GM12878 (cell line): ENCODE measurements around the gene PADI1. TPM values are rescaled to one million over a fixed set of nuclear protein-coding genes. Genes with fewer than 3 reads are reported as not detected.

Source experiments
- ATAC-seq: fragments of 200-7000 bp; cut with Tn5 transposase; 3 replicates; pipeline ENCODE4 v1.9.1; 2020; ENCODE audit warnings: mild to moderate bottlenecking, moderate library complexity
- BruUV-seq: library from RNA; stranded (reverse); fragments of 400-500 nt; replicated peaks from 2 replicates; lab custom pipeline; 2021; lab: Mats Ljungman, UMichigan
- CTCF ChIA-PET: fragments of 300-600 bp; sonication (Branson Sonifier 250); formaldehyde crosslinking; extraction: SDS; loops from one replicate; lab custom pipeline; 2021; ENCODE audit warnings: inconsistent platforms; lab: Yijun Ruan, JAX
- POLR2A ChIA-PET: fragments of 350-600 bp; formaldehyde crosslinking; extraction: SDS; loops from one replicate; lab custom pipeline; 2021; ENCODE audit warnings: inconsistent platforms; lab: Charles Lee
- RAD21 ChIA-PET: fragments of 300-600 bp; sonication (Branson Sonifier 250); formaldehyde crosslinking; loops from one replicate; lab custom pipeline; 2023; ENCODE audit warnings: antibody characterized with exemption; ENCODE audit not compliant: unreplicated experiment; lab: Charles Lee
- SMC1A ChIA-PET: fragments of 300-600 bp; sonication (Branson Sonifier 250); formaldehyde crosslinking; loops from one replicate; lab custom pipeline; 2023; ENCODE audit not compliant: unreplicated experiment, uncharacterized antibody; lab: Charles Lee
- DNase-seq: peaks from one replicate; pipeline ENCODE4 v3.0.0-alpha.2; 2011; ENCODE audit warnings: low read depth, low spot score
- FAIRE-seq: peaks from 3 replicates; lab custom pipeline; 2011; peaks lifted over from hg19 to GRCh38; lab: Jason Lieb, UNC
- H2AFZ ChIP-seq: 2 replicates; pipeline ENCODE4 v1.6.0; 2011; ENCODE audit warnings: low read depth, low read length, control low read depth; ENCODE audit not compliant: control insufficient read depth
- H3K27ac ChIP-seq: 2 replicates; pipeline ENCODE4 v1.5.1; 2011; ENCODE audit warnings: control low read depth; ENCODE audit not compliant: control insufficient read depth, insufficient read depth
- H3K27me3 ChIP-seq, 2 experiments: replicated peaks in 1 of 2; 2 replicates each; pipeline versions ENCODE4 v1.6.0 to v1.6.1; 2011; ENCODE audit warnings: low read length in 1 of 2; ENCODE audit not compliant: control insufficient read depth in 2 of 2, insufficient read depth in 2 of 2
- H3K36me3 ChIP-seq, 2 experiments: 2 replicates each; pipeline ENCODE4 v1.5.1; 2011; ENCODE audit warnings: low read length in 1 of 2; ENCODE audit not compliant: control insufficient read depth in 2 of 2, insufficient read depth in 2 of 2
- H3K4me1 ChIP-seq: 2 replicates; pipeline ENCODE4 v1.6.1; 2011; ENCODE audit warnings: mild to moderate bottlenecking, low read length, moderate library complexity, mixed read lengths; ENCODE audit not compliant: control insufficient read depth, insufficient read depth
- H3K4me2 ChIP-seq: 2 replicates; pipeline ENCODE4 v1.6.0; 2011; ENCODE audit warnings: control low read depth; ENCODE audit not compliant: control insufficient read depth, insufficient read depth
- H3K4me3 ChIP-seq: fragments of 200-600 bp; sonication (generic); 2 replicates; pipeline ENCODE4 v1.5.1; 2016
- H3K79me2 ChIP-seq: 2 replicates; pipeline ENCODE4 v1.6.0; 2011; ENCODE audit warnings: low read length; ENCODE audit not compliant: control insufficient read depth, insufficient read depth
- H3K9ac ChIP-seq: 2 replicates; pipeline ENCODE4 v1.8.0; 2011; ENCODE audit warnings: low read length, control low read depth, mixed read lengths; ENCODE audit not compliant: control insufficient read depth, insufficient read depth
- H3K9me3 ChIP-seq: replicated peaks from 3 replicates; pipeline ENCODE4 v1.5.1; 2011; ENCODE audit warnings: mild to moderate bottlenecking, low read length; ENCODE audit not compliant: control insufficient read depth, insufficient read depth
- H4K20me1 ChIP-seq: 2 replicates; pipeline ENCODE4 v1.6.0; 2011; ENCODE audit not compliant: control insufficient read depth, insufficient read depth
- CEBPB ChIP-seq, 2 experiments: fragments of 150-350 bp in 1 of 2; IDR thresholded peaks; 2 replicates each; pipeline ENCODE4 v1.6.1; 2012 to 2014; ENCODE audit warnings: low read depth in 2 of 2, low read length in 2 of 2, borderline replicate concordance in 1 of 2, inconsistent platforms in 1 of 2
- CUX1 ChIP-seq: IDR thresholded peaks from 2 replicates; pipeline ENCODE4 v1.6.1; 2012; ENCODE audit warnings: improper control_type of control experiment, low read depth, low read length; ENCODE audit not compliant: insufficient replicate concordance
- FOXM1 ChIP-seq: IDR thresholded peaks from 2 replicates; pipeline ENCODE4 v1.6.1; 2012; ENCODE audit warnings: low read depth, mild to moderate bottlenecking, inconsistent platforms, low read length, moderate library complexity
- HCFC1 ChIP-seq: fragments of 150-350 bp; IDR thresholded peaks from 2 replicates; pipeline ENCODE4 v1.6.1; 2014; ENCODE audit warnings: low read length
- IKZF2 ChIP-seq, 2 experiments: fragments of 450-650 bp; IDR thresholded peaks; 2 replicates each; pipeline ENCODE4 v1.6.1; 2017; ENCODE audit warnings: mild to moderate bottlenecking in 2 of 2, moderate library complexity in 2 of 2
- IRF4 ChIP-seq: IDR thresholded peaks from 2 replicates; pipeline ENCODE4 v1.6.1; 2011; ENCODE audit warnings: low read depth, low read length
- NFIC ChIP-seq: IDR thresholded peaks from 2 replicates; pipeline ENCODE4 v1.6.1; 2012; ENCODE audit warnings: low read depth, mild to moderate bottlenecking, inconsistent platforms, low read length, moderate library complexity
- NFYA ChIP-seq: IDR thresholded peaks from 2 replicates; pipeline ENCODE4 v1.6.1; 2011; ENCODE audit warnings: low read depth, mild to moderate bottlenecking, low read length, improper control_type of control experiment, borderline replicate concordance
- PAX8 ChIP-seq: fragments of 450-650 bp; IDR thresholded peaks from 2 replicates; pipeline ENCODE4 v1.6.1; 2017; ENCODE audit warnings: mild to moderate bottlenecking, moderate library complexity
- POLR2AphosphoS5 ChIP-seq: IDR thresholded peaks from 2 replicates; pipeline ENCODE4 v1.6.1; 2011; ENCODE audit warnings: mild to moderate bottlenecking, low read length, inconsistent platforms
- RCOR1 ChIP-seq: conservative IDR thresholded peaks from 2 replicates; pipeline ENCODE4 v1.6.1; 2012; ENCODE audit warnings: low read depth, low read length, improper control_type of control experiment
- REST ChIP-seq: IDR thresholded peaks from 2 replicates; pipeline ENCODE4 v1.6.1; 2012; ENCODE audit warnings: mild to moderate bottlenecking, low read depth, low read length
- SUZ12 ChIP-seq: fragments of 200-600 bp; sonication (generic); IDR thresholded peaks from one replicate; pipeline ENCODE4 v1.6.1; 2018; ENCODE audit warnings: antibody characterized with exemption, mild to moderate bottlenecking; ENCODE audit not compliant: unreplicated experiment
- TAF1 ChIP-seq: IDR thresholded peaks from 2 replicates; pipeline ENCODE4 v1.6.1; 2011; ENCODE audit warnings: mild to moderate bottlenecking, low read depth, low read length, borderline replicate concordance
- ZNF24 ChIP-seq: fragments of 450-650 bp; IDR thresholded peaks from 2 replicates; pipeline ENCODE4 v1.6.1; 2017; ENCODE audit warnings: antibody characterized with exemption, mild to moderate bottlenecking
- WGBS: methylation state at CpG from one replicate; pipeline ENCODE4 v1.1.6; 2016; ENCODE audit warnings: low lambda C conversion rate; ENCODE audit not compliant: insufficient replicate concordance, insufficient coverage; ENCODE audit errors: missing lambda C conversion rate; 5-methylcytosine and 5-hydroxymethylcytosine counted together
- in situ Hi-C: fragments of 300-500 bp; cut with MboI; formaldehyde crosslinking; loops from 9 replicates; pipeline ENCODE4 v1.14.3; 2018; ENCODE audit warnings: mixed read lengths
- intact Hi-C: fragments of 100-400 bp; cut with micrococcal nuclease; formaldehyde crosslinking; loops from one replicate; pipeline ENCODE4 v1.14.2; 2022; ENCODE audit not compliant: unreplicated experiment
- polyA plus RNA-seq, 11 experiments: library from polyadenylated mRNA; depleted of rRNA in 4 of 11; unstranded in 6 of 11; stranded (reverse) in 5 of 11; fragments of >200 nt; fragmentation: Nextera tagmentation in 4 of 11; fragmentation: Illumina TruSeq in 1 of 11; extraction: Ambion mirVana in 4 of 11; extraction: Trizol in 1 of 11; gene quantifications; 1 replicate in 1 of 11; 2 replicates in 10 of 11; pipeline versions ENCODE4 v1.2.1 to v1.2.3, GENCODE V29; 2011 to 2016; ENCODE audit warnings: inconsistent platforms in 2 of 11, missing spikeins in 2 of 11, low read depth in 1 of 11
- total RNA-seq, 4 experiments: library from RNA; depleted of rRNA in 3 of 4; stranded (reverse); fragments of >200 nt in 3 of 4; fragmentation: Illumina TruSeq in 1 of 4; extraction: Trizol in 1 of 4; gene quantifications; 2 replicates each; pipeline versions ENCODE4 v1.2.1 to v1.2.3, GENCODE V29; 2013 to 2021

PADI1 gene
- total and polyA plus RNA-seq, 10 of the 15 experiments (the other 5 are each of a cell fraction or from before 2014, with no cell fraction given) = 0.05 TPM; not detected in 9

GRCh38 chr1:17220287-17220686, 15.4 kb downstream of the PADI1 start:
- ATAC-seq (no peak), DNase-seq (no peak), FAIRE-seq (no peak)
- Histone ChIP-seq H3K4me3 (no peak overlapping the region), H3K27ac (no peak overlapping the region), H4K20me1 (no peaks in the 10 kb centered on the region), H2AFZ (no peak overlapping the region), H3K79me2 (no peaks in the 10 kb centered on the region), H3K27me3 (peaks cover 0 to 2% of the 10 kb centered on the region in 2 experiments; a peak in 2 of 4 replicates), H3K4me2 (no peak overlapping the region), H3K9me3 (no peaks in the 10 kb centered on the region), H3K9ac (no peak overlapping the region), H3K4me1 (no peaks in the 10 kb centered on the region), H3K36me3 (no peaks in the 10 kb centered on the region)
- BruUV-seq = no TSS peak
- intact Hi-C loops (no loop called here), in situ Hi-C loops (no loop called here)
- SMC1A ChIA-PET = no interaction called here
- WGBS = 53% methylated on average over 3 of the region's 3 CpGs
- RAD21 ChIA-PET = no interaction called here
- CTCF ChIA-PET = no interaction called here
- POLR2A ChIA-PET = no interaction called here
- no peak for TF ChIP-seq SUZ12
- no peak for TF ChIP-seq PAX8
- no peak for TF ChIP-seq IRF4
- no peak for TF ChIP-seq TAF1
- TF ChIP-seq REST = no peak
- no peak for TF ChIP-seq ZNF24
- TF ChIP-seq HCFC1 = no peak
- TF ChIP-seq NFIC = no peak
- no peak for TF ChIP-seq CUX1
- TF ChIP-seq RCOR1 = no peak
- TF ChIP-seq POLR2AphosphoS5 = no peak
- no peak for TF ChIP-seq IKZF2 (IDR thresholded peaks at IDR 0.05)
- no peak for TF ChIP-seq NFYA
- TF ChIP-seq CEBPB (IDR thresholded peaks at IDR 0.05; ENCODE audit: borderline replicate concordance in 1 of 2, low read depth in 2 of 2, low read length in 2 of 2) = no peak
- no peak for TF ChIP-seq FOXM1
